Activated CD4-positive, CD25-positive, alpha-beta regulatory T cell treated with anti-CD3 and anti-CD28 coated beads, Interleukin-2, amount 50 U/mL, for 16 hours (primary cell): Measurements from ENCODE around the gene FXYD7.
"Not testable (repeated sequence)": the region's sequence is repeated elsewhere in the genome, so short reads cannot be mapped to it uniquely, and the experiment has no call there.

Source experiments
- DNase-seq: peaks from one replicate; pipeline ENCODE4 v3.0.0-alpha.2; 2020; ENCODE audit warnings: low read depth, low spot score

The FXYD7 gene

GRCh38 chr19:35144600-35145436 is 1.8 kb downstream of the FXYD7 start:
- DNase-seq, result no peak

- DNase-seq, result no peak
Observed at GRCh38 chr19:35146746-35147459, 3.8 kb downstream of the FXYD7 start.

DNA sequence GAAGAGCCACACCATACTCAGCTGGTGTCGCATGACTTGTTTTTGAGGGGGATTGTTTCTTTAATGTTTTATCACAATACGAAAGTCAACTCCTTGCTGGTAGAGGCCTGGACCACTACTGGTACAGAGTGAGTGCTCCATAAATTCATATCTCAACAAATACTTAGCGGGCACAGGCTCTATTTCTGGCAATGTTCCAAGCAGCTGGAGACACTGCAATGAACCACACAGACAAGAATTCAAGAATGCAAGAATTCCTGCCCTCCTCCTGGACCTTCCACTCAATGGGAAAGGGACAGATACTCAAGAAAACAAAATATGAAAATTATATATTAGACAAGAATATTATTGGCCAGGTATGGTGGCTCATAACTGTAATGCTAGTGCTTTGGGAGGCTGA is 6.4 kb downstream of the FXYD7 start:
- DNase-seq, result no peak

- DNase-seq, result no peak
Observed at GRCh38 chr19:35150445-35150844, 7.4 kb downstream of the FXYD7 start.

DNA sequence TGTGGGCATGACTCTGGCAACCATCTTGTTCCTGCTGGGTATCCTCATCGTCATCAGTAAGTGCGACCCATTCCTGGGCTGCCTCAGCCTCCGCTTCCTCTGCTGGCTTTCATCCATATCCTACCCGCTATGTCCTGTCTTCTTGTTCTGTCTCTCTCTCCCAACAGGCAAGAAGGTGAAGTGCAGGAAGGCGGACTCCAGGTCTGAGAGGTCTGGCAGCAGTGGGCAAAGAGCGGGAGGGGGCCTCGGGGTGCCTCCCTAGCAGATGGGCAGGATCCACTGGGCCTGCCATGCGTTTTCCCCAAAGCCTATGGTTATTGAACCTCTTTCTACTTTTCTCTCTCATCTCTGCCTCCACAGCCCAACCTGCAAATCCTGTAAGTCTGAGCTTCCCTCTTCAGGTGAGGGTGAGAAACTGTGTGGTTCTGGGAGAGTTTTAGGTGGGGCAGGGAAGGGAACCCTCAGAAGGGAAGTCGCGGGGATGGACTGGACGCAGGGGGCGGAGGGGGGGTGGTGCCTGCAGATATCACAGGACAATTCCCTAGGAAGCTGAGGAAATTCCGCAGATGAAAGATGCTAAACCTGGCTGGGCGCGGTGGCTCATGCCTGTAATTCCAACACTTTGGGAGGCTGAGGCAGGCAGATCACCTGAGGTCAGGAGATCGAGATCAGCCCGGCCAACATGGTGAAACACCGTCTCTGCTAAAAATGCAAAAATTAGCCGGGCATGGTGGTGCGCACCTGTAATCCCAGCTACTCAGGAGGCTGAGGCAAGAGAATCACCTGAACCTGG is 8.4 kb downstream of the FXYD7 start:
- no peak for DNase-seq

DNA sequence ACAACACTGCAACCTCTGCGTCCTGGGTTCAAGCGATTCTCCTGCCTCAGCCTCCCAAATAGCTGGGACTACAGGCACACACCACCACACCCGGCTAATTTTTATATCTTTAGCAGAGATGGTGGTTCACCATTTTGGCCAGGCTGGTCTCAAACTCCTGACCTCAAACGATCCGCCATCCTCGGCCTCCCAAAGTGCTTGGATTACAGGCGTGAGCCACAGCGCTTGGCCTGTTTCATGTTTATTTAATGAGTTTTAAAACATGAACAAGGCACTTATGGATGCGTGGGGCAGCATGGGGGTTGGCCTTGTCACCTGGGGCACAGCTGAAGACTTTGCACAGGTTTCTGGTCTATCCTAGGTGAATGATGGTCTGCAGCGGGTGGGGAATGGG is 10.1 kb downstream of the FXYD7 start:
- DNase-seq, result not testable (repeated sequence)

GRCh38 chr19:35153701-35154524 is 10.9 kb downstream of the FXYD7 start:
- DNase-seq, result peak; percentile 40

- peak; percentile 58 for DNase-seq
Observed at GRCh38 chr19:35154525-35155406, 11.7 kb downstream of the FXYD7 start, which contains the start of gene FXYD5. TSS of gene FXYD5 (plus strand) at chr19:35154735. CDS start at chr19:35155551, 816 bp downstream.

GRCh38 chr19:35155441-35155840 is 12.4 kb downstream of the FXYD7 start:
- DNase-seq, result no peak

- no peak for DNase-seq
Observed at GRCh38 chr19:35155981-35156672, 13.1 kb downstream of the FXYD7 start.

- DNase-seq, result no peak
Observed at GRCh38 chr19:35156673-35157014, 13.6 kb downstream of the FXYD7 start.

GRCh38 chr19:35157431-35157830 is 14.4 kb downstream of the FXYD7 start:
- DNase-seq, result no peak

GRCh38 chr19:35159606-35160005 is 16.6 kb downstream of the FXYD7 start:
- DNase-seq, result no peak

- no peak for DNase-seq
Observed at GRCh38 chr19:35160629-35161433, 17.8 kb downstream of the FXYD7 start.

DNA sequence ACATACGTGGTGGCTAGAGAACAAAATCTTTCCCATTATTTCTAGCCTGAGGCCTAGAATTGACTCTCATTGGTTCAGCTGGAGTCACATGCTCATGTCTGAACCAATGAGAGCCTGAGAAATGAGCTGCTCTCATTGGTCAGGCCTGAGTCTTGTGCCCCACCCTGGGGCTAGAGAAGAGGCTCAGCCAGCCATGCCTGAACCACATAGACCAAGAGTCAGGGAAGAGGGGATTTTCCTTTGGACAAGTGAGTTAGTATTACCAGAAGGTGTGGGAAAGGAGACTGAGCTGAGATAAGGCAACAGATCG is 18.3 kb downstream of the FXYD7 start:
- DNase-seq, result no peak

- no peak for DNase-seq
Observed at GRCh38 chr19:35162471-35163326, 19.6 kb downstream of the FXYD7 start.

- no peak for DNase-seq
Observed at GRCh38 chr19:35164418-35164817, 21.4 kb downstream of the FXYD7 start.
